Neural cell (in vitro differentiated cells): ENCODE measurements around the gene SAA2. TPM values are rescaled to one million over a fixed set of nuclear protein-coding genes. Genes with fewer than 3 reads are reported as not detected.

Experiments
- H2AFZ ChIP-seq: fragments of 200-600, 300-800 bp; sonication (generic), shearing (Covaris generic); 2 replicates; pipeline ENCODE4 v1.6.0; 2014; ENCODE audit warnings: low read depth, mild to moderate bottlenecking, antibody characterized with exemption, low read length, moderate library complexity
- H3F3A ChIP-seq: fragments of 200-600 bp; shearing (Covaris generic); 2 replicates; pipeline ENCODE4 v1.6.1; 2016; ENCODE audit warnings: mild to moderate bottlenecking, moderate library complexity, mixed read lengths, antibody characterized with exemption, low read length; ENCODE audit not compliant: insufficient read depth, poor library complexity, severe bottlenecking
- H3K27ac ChIP-seq: fragments of 200-600, 300-800 bp; sonication (generic), shearing (Covaris generic); 2 replicates; pipeline ENCODE4 v1.5.1; 2014; ENCODE audit warnings: mild to moderate bottlenecking, low read length, moderate library complexity
- H3K27me3 ChIP-seq: fragments of 300-800, 200-600 bp; sonication (generic), shearing (Covaris generic); 2 replicates; pipeline ENCODE4 v1.6.0; 2014; ENCODE audit warnings: mild to moderate bottlenecking, low read depth, low read length, moderate library complexity; ENCODE audit not compliant: insufficient read depth
- H3K36me3 ChIP-seq: fragments of 300-800, 200-600 bp; sonication (generic), shearing (Covaris generic); 2 replicates; pipeline ENCODE4 v1.5.1; 2014; ENCODE audit warnings: mild to moderate bottlenecking, antibody characterized with exemption, low read length, moderate library complexity; ENCODE audit not compliant: insufficient read depth
- H3K4me2 ChIP-seq: fragments of 300-800, 200-600 bp; sonication (generic), shearing (Covaris generic); 2 replicates; pipeline ENCODE4 v1.6.0; 2014; ENCODE audit warnings: mild to moderate bottlenecking, low read length
- H3K4me3 ChIP-seq: fragments of 300-800, 200-600 bp; sonication (generic), shearing (Covaris generic); 2 replicates; pipeline ENCODE4 v1.5.1; 2014; ENCODE audit warnings: mild to moderate bottlenecking, low read length, moderate library complexity
- H3K79me2 ChIP-seq: fragments of 200-600 bp; shearing (Covaris generic); replicated peaks from 2 replicates; pipeline ENCODE4 v1.6.0; 2014; ENCODE audit warnings: mild to moderate bottlenecking, low read length, moderate library complexity; ENCODE audit not compliant: insufficient read depth
- H3K9ac ChIP-seq: fragments of 300-800, 200-600 bp; sonication (generic), shearing (Covaris generic); 2 replicates; pipeline ENCODE4 v1.6.1; 2016; ENCODE audit warnings: mild to moderate bottlenecking, low read length, mixed read lengths
- H3K9me2 ChIP-seq: fragments of 200-600 bp; shearing (Covaris generic); 2 replicates; pipeline ENCODE4 v1.6.1; 2016; ENCODE audit warnings: mild to moderate bottlenecking, low read length, mixed read lengths; ENCODE audit not compliant: insufficient read depth
- H3K9me3 ChIP-seq: fragments of 200-600, 300-800 bp; sonication (generic), shearing (Covaris generic); 2 replicates; pipeline ENCODE4 v1.6.1; 2016; ENCODE audit warnings: mild to moderate bottlenecking, mixed run types, low read length, moderate library complexity, mixed read lengths
- H4K20me1 ChIP-seq: fragments of 200-600 bp; shearing (Covaris generic); 2 replicates; pipeline ENCODE4 v1.6.1; 2016; ENCODE audit warnings: mild to moderate bottlenecking, mixed run types; ENCODE audit not compliant: insufficient read depth
- EP300 ChIP-seq: fragments of 450-650 bp; conservative IDR thresholded peaks from 2 replicates; pipeline ENCODE4 v1.6.1; 2014; ENCODE audit warnings: antibody characterized with exemption, mild to moderate bottlenecking, moderate library complexity; ENCODE audit not compliant: poor library complexity, severe bottlenecking
- EZH2 ChIP-seq: fragments of 200-600, 300-800 bp; shearing (Covaris generic), sonication (generic); IDR thresholded peaks from 2 replicates; pipeline ENCODE4 v1.6.1; 2014; ENCODE audit warnings: antibody characterized with exemption, low read length, borderline replicate concordance, mild to moderate bottlenecking; ENCODE audit not compliant: insufficient read depth, poor library complexity, severe bottlenecking
- MXI1 ChIP-seq: fragments of 450-650 bp; conservative IDR thresholded peaks from 2 replicates; pipeline ENCODE4 v1.6.1; 2014; ENCODE audit warnings: antibody characterized with exemption, mild to moderate bottlenecking; ENCODE audit not compliant: poor library complexity, severe bottlenecking
- POLR2AphosphoS5 ChIP-seq: IDR thresholded peaks from 2 replicates; pipeline ENCODE4 v1.6.1; 2012
- RAD21 ChIP-seq: fragments of 450-650 bp; conservative IDR thresholded peaks from 2 replicates; pipeline ENCODE4 v1.6.1; 2014; ENCODE audit warnings: antibody characterized with exemption, mild to moderate bottlenecking, moderate library complexity
- SMC3 ChIP-seq: fragments of 450-650 bp; conservative IDR thresholded peaks from 2 replicates; pipeline ENCODE4 v1.6.1; 2014; ENCODE audit warnings: antibody characterized with exemption, mild to moderate bottlenecking, moderate library complexity; ENCODE audit not compliant: poor library complexity
- TAF1 ChIP-seq: IDR thresholded peaks from 2 replicates; pipeline ENCODE4 v1.6.1; 2012; ENCODE audit warnings: low read depth
- polyA plus RNA-seq: library from polyadenylated mRNA; depleted of rRNA; stranded (reverse); fragments of >200 nt; gene quantifications from 2 replicates; pipeline ENCODE4 v1.2.3, GENCODE V29; 2014
- TF ChIP-seq, protein P1 (sequence below): fragments of 450-650 bp; IDR thresholded peaks from 2 replicates; pipeline ENCODE4 v1.5.1; 2014; ENCODE audit warnings: antibody characterized with exemption, mild to moderate bottlenecking, moderate library complexity; ENCODE audit not compliant: poor library complexity, severe bottlenecking
- TF ChIP-seq, protein P2 (sequence below): IDR thresholded peaks from 2 replicates; pipeline ENCODE4 v1.6.1; 2012; ENCODE audit warnings: borderline replicate concordance

Gene SAA2
- polyA plus RNA-seq, 1 donor from 2014 or later: not detected

DNA sequence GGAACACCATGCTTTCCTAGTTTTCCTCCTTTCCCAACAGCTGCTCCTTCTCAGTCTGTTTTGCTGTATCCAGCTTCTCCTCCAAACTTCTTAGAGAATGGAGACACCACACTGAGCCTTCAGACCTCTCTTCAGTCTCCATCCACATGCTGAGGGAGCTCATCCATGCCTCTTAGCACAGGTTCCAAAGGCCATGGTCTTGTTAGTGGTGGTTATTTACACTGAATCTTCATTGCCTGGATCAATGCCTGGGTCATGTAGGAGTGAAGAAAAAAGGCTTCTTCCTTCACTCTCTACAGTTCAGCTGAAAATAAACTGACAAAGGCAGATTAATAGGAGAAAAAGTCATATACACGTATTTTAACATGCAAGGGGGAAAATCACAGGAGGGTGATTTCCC is 8.8 kb downstream of the SAA2 start:
- Histone ChIP-seq H2AFZ (no peak overlapping the region), H3K9ac (no peak overlapping the region), H3K36me3 (no peaks in the 10 kb centered on the region), H4K20me1 (no peaks in the 10 kb centered on the region), H3F3A (no peaks in the 10 kb centered on the region), H3K9me2 (no peaks in the 10 kb centered on the region), H3K79me2 (no peaks in the 10 kb centered on the region), H3K27ac (no peak overlapping the region), H3K4me2 (no peak overlapping the region), H3K27me3 (no peaks in the 10 kb centered on the region), H3K4me3 (no peak overlapping the region), H3K9me3 (no peaks in the 10 kb centered on the region)
- TF ChIP-seq POLR2AphosphoS5: no peak
- no peak for TF ChIP-seq MXI1
- TF ChIP-seq RAD21: no peak
- TF ChIP-seq, protein P1, sequence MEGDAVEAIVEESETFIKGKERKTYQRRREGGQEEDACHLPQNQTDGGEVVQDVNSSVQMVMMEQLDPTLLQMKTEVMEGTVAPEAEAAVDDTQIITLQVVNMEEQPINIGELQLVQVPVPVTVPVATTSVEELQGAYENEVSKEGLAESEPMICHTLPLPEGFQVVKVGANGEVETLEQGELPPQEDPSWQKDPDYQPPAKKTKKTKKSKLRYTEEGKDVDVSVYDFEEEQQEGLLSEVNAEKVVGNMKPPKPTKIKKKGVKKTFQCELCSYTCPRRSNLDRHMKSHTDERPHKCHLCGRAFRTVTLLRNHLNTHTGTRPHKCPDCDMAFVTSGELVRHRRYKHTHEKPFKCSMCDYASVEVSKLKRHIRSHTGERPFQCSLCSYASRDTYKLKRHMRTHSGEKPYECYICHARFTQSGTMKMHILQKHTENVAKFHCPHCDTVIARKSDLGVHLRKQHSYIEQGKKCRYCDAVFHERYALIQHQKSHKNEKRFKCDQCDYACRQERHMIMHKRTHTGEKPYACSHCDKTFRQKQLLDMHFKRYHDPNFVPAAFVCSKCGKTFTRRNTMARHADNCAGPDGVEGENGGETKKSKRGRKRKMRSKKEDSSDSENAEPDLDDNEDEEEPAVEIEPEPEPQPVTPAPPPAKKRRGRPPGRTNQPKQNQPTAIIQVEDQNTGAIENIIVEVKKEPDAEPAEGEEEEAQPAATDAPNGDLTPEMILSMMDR: no peak
- TF ChIP-seq TAF1: no peak
- TF ChIP-seq, protein P2, sequence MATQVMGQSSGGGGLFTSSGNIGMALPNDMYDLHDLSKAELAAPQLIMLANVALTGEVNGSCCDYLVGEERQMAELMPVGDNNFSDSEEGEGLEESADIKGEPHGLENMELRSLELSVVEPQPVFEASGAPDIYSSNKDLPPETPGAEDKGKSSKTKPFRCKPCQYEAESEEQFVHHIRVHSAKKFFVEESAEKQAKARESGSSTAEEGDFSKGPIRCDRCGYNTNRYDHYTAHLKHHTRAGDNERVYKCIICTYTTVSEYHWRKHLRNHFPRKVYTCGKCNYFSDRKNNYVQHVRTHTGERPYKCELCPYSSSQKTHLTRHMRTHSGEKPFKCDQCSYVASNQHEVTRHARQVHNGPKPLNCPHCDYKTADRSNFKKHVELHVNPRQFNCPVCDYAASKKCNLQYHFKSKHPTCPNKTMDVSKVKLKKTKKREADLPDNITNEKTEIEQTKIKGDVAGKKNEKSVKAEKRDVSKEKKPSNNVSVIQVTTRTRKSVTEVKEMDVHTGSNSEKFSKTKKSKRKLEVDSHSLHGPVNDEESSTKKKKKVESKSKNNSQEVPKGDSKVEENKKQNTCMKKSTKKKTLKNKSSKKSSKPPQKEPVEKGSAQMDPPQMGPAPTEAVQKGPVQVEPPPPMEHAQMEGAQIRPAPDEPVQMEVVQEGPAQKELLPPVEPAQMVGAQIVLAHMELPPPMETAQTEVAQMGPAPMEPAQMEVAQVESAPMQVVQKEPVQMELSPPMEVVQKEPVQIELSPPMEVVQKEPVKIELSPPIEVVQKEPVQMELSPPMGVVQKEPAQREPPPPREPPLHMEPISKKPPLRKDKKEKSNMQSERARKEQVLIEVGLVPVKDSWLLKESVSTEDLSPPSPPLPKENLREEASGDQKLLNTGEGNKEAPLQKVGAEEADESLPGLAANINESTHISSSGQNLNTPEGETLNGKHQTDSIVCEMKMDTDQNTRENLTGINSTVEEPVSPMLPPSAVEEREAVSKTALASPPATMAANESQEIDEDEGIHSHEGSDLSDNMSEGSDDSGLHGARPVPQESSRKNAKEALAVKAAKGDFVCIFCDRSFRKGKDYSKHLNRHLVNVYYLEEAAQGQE: no peak
- no peak for TF ChIP-seq EP300
- TF ChIP-seq EZH2: no peak
- TF ChIP-seq SMC3: no peak

DNA sequence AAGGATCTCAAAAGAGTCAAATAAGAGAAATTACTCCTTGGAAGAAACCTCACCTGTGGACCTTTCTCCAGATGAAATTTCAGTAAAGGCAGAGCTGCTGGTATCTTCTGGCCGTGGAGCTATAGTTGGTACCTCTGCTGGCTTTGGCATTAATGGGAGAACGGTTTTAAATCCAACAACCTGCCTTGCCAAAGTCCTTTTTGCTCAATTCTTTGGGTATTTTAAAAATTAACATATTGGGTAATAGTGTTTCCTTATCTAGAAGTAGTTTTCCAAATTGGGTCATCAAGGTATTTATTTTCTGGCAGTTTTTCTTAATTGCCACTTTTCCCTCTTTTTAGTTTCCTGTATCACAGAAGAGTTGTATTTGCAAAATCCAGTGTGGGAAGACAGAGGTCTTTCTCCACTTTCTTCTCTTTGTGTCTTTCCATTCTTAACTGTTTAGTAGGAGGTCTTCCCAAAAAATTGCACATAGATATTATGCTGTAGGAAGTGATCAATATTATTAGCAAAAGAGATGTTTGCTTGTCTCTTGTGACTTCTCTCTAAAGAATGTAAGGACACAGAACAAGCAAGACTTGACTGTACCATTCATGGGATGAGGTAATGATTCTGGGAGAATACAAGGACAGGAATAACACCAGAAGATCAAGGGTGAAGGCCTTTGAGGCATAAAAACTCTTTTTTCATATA is 11.7 kb downstream of the SAA2 start, which contains the start of gene SAA4:
SAA4 (minus strand) TSS at position 139 of the 693 bp plus-strand sequence. CDS start 876 bp downstream, outside the sequence.
- Histone ChIP-seq H3K27ac (no peak within 1 kb of the TSS), H3K9me3 (no peaks in the 10 kb centered on the region), H3K27me3 (no peaks in the 10 kb centered on the region), H2AFZ (no peak within 1 kb of the TSS), H3K36me3 (no peaks in the 10 kb centered on the region), H3K9me2 (no peaks in the 10 kb centered on the region), H3K79me2 (no peaks in the 10 kb centered on the region), H3K4me3 (no peak within 1 kb of the TSS), H3K4me2 (no peak within 1 kb of the TSS), H3K9ac (no peak within 1 kb of the TSS), H3F3A (no peaks in the 10 kb centered on the region), H4K20me1 (no peaks in the 10 kb centered on the region)
- TF ChIP-seq TAF1: no peak
- TF ChIP-seq SMC3: no peak
- TF ChIP-seq, protein P2: no peak
- TF ChIP-seq, protein P1: no peak
- TF ChIP-seq RAD21: no peak
- TF ChIP-seq POLR2AphosphoS5: no peak
- no peak for TF ChIP-seq MXI1
- TF ChIP-seq EZH2: no peak
- TF ChIP-seq EP300: no peak
